Activated CD4-positive, alpha-beta T cell treated with anti-CD3 and anti-CD28 coated beads, Interleukin-2, Interleukin-4, amounts not matched to agents 100 ng/mL and 50 ng/mL, durations not matched to agents 16 hours and 8 hours (primary cell): ENCODE measurements around the gene SGPP2.
"Not testable (repeated sequence)": the region's sequence is repeated elsewhere in the genome, so short reads cannot be mapped to it uniquely, and the experiment has no call there.

Experiments
- DNase-seq: peaks from one replicate; pipeline ENCODE4 v3.0.0-alpha.2; 2020; ENCODE audit warnings: low spot score

Gene SGPP2

DNA sequence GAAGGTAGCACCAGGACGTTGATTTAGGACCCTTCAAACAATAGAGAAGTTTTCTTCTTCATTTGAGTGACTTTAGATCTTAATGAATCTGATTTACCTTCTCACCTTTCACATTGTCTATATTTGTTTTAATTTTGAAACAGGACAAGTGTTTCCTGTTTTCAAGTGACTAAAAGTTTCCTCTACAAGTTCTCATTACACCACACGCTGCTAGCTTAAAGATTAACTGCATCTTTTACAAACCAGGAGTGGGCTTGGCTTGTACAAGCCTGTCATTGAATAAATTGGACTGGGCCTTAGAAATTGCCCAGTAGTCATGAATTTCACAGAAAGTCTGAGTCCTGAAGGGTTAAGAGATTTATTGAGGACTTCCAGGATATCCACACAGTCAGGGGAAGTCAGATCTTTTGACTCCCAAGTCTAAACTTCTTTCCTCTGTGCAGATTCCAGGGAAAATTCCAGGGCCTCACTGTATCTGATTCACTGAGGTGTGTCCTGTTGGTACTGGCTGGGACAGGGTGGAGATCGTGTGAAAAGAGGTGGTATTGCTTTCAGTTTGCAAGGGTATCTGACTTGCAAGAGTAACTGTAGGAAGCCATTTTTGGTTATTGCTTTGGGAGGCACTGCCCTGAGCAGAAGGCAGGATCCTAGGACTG lies 3.4 kb downstream of the SGPP2 start:
- peak; percentile 11 for DNase-seq

DNA sequence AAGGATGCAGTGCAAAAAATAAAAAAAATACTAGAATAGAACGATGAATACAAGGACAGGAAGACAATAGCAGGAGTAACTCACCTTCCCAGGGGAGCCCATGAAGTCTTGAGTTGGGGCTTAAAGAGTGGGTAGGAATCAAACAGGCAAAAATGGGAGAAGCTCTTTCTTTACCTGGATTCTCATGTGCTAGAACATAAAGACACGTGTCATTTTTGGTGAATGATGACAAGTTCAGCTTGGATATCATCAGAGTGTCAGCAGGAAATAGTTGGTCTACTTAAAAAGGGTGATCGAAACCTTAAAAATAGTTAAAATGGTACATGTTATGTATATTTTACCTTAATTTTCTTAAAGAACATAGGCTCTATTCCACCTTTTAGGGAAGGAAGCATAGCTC lies 5.7 kb downstream of the SGPP2 start:
- no peak for DNase-seq

DNA sequence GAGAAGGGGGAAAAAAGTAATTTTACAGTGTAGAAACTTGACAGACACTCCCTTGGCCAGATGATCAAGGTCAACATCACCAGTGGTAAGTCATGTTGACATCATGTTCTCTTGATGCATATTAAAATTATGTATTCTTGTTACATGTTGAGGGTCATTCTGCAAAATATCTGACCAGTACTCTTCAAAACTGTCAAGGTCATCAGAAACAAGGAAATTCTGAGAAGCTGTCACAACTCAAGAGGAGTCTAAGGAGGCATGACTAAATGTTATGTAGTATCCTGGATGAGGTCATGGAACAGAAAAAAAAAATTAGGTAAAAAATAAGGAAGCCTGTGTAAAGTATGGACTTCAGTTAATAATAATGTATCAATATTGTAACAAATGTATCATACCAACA lies 6.3 kb downstream of the SGPP2 start:
- DNase-seq, result no peak

DNA sequence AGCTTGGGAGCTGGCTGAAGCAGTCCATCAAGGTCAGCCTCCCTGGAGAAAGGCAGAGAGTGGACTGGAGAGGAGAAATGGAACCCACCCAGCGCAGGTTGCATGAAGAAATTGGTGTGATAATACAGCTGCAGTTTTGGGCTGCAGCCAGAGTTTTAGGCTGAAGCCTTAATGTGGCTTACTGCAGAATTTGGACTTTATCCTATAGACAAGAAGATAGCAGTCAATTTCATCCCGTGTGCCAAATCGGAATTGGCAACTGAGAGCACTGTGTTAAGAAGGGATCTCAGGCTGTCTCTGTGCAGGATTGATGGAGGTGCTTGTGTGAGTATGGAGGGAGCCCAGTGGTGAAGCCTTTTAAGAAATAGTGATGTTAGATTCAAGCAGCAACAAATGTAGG lies 7.5 kb downstream of the SGPP2 start:
- DNase-seq, result no peak

DNA sequence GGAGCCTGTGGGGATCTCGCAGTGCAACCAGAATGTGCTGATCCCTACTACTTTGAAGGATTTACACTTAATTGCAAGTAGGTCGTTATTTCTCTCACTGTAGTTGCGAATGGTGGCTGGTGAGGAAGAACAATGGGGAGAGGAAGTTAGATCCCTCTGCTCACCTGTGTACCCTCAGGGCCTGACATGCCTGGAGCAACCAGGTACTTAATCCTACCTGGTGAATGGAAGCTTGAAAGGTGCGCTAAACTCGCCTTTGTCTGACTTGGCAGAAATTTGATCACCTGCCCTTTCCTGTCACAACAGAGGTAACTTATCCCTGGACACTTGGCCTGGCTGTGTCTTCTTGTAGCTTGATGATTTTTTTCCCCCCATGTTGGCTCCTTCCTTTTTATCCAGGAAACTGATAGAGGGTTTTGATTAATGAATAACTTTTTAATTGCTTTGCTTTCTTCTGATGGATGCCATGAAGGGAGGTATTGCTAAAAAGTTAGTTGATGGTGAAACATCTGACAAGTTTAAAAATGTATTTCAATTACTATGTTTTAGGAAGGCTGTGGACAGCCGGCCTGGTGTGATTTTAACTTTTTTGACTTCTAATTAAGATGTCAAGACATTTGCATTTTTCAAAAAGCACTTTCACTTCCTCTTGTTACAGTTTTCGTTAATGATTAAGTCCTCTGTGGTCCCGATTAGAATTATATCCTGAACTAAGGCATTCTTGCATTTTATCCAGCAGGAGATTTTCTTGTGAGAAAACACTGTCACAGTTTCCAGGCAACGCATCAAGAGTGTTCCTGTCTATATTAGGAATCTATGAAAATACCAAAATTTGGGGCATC lies 9.2 kb downstream of the SGPP2 start:
- no peak for DNase-seq

- no peak for DNase-seq
Observed at GRCh38 chr2:222434204-222434603, 9.9 kb downstream of the SGPP2 start.

DNA sequence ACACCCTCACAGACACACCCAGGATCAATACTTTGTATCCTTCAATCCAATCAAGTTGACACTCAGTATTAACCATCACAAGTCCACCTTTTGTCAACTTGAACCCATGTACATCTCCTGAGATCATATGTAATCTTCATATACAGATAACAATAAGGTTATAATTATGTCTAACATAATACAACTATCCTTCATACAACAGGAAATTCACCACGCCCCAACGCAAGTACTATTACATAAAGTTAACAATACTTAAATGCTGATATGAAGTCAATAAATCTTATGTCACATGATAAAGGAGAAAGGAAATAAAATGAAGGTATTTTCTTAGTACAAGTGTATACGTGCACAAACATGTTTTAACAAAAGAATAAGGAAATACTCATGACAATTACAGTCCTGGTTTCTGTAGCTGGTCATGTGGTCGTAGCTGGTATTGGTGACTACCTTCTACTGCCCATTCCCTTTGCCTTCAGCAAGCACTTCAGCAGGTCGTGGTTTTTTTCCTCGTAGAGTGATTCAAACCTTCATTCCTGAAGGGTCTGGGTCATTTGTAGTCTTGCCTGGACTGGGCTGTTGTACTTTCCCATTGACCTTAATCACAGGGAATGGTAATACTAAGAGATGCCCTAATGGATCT lies 11.2 kb downstream of the SGPP2 start:
- DNase-seq, result not testable (repeated sequence)

DNA sequence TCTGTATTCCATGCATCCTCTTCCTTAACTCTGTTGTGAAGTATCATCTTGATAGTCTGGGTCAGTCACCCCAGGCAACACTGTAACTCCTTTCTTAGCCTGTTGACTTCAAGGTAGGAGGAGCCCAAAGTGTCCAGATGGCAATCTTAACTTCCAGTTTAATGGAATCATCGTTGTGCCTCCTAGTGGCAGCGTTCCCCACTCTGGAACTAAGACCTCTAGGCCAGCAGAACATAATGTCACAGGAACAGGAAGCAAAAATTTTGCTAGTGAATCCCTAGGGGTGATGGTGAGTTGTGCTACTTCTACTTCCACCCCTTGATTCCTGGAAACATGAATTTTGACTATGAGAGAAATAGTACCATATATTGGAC lies 11.7 kb downstream of the SGPP2 start:
- DNase-seq, result no peak

GRCh38 chr2:222439692-222440091 lies 15.3 kb downstream of the SGPP2 start:
- DNase-seq, result no peak

GRCh38 chr2:222440673-222441422 lies 16.5 kb downstream of the SGPP2 start:
- DNase-seq, result no peak

DNA sequence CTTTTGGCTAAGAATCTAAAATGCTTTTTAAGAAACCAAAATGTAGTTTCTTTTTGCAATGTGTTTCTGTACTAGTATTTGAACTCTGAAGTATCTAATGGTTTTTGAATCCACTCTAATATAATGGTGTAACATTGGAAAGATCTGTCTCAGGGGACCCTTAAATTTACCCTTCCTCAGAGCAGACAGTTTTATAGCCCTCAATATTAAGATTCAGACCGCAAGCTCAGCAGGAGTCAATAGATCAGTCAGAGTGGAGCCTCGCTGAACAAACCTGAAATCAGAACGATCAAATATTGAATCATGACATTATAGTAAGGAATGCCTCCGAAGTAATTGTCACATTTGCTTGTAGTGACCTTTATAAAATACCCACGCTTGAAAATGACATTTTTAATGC lies 18.3 kb downstream of the SGPP2 start:
- DNase-seq, result no peak

GRCh38 chr2:222445227-222445626 lies 20.9 kb downstream of the SGPP2 start:
- DNase-seq, result no peak

- DNase-seq, result no peak
Observed at GRCh38 chr2:222447131-222447530, 22.8 kb downstream of the SGPP2 start.

GRCh38 chr2:222448748-222449181 lies 24.4 kb downstream of the SGPP2 start:
- DNase-seq, result no peak

GRCh38 chr2:222450021-222450420 lies 25.7 kb downstream of the SGPP2 start:
- DNase-seq, result no peak

DNA sequence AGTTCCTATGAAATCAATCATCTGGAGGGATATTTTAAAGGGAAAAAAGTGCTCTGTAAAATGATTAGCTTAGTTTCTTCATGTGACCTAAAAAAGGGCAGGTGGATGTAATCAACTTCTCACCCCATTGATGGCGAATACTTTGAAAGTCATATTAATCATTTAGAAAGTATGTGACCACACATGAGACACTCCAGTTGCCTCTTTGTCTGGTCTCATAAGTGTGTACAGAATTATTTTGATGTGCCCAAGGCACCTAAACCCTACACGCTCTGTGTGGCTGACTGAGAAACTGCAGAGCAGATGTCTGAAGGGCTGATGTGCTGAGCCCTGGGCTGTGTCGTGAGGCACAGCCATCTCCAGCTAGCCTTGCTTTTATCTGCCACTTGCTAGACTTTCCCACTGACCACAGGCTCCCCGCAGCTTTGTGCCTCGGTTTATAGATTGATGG lies 26.9 kb downstream of the SGPP2 start:
- peak; percentile 11 for DNase-seq

DNA sequence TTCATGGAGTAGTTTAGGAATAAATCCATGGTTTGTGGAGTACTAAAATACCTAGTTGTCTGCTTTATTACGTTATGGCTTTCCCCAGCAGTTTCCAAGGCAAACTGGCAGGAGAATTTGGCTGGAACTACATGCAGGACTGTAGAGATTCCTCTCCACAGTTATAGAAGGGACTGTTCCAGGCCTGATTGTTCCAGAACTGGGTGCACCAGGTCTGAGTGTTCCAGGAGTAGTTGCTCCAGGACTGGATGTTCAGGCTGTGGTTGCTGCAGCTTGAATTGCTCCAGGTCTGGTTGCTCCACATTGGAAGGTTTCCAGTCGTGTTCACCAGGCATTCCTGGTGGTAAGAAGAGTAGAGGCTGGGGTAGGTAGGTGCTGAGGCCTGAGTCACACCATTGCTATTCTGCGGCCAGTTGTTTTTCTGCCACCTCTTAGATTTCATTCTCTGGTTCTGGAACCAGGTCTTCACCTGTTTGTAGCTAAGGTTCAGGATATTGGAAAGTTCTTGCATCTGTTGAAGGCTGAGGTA lies 28.1 kb downstream of the SGPP2 start:
- no peak for DNase-seq

GRCh38 chr2:222456479-222457077 lies 32.2 kb downstream of the SGPP2 start:
- DNase-seq, result no peak

DNA sequence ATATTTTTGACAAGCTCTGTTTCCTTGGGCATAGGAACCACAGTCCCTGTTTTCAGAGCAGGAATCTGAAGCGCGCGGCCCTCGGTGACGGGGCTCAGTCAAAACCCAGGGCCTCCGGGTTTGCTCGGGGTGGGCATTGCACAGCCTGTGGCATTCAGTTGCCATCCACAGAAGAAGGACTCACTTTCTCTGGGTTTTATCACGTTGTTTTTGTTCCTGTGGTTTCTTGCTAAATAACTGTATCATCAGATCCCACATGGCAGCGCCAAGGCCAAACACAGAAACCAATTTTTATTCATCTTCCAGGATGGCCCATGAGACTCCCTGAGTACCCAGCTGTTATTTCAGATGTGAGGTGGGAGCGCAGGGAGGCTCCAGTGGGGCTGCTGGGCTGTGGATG lies 35.6 kb downstream of the SGPP2 start:
- DNase-seq, result no peak

GRCh38 chr2:222465746-222466145 lies 41.4 kb downstream of the SGPP2 start:
- no peak for DNase-seq

- DNase-seq, result no peak
Observed at GRCh38 chr2:222468346-222468745, 44.0 kb downstream of the SGPP2 start.
